ENCODE data around the gene MEAF6. TPM values are rescaled to one million over a fixed set of nuclear protein-coding genes. Genes with fewer than 3 reads are reported as not detected.

Gene MEAF6
- total and polyA plus RNA-seq, 2 of the 8 experiments (the other 6 are each of a cell fraction or from before 2014, with no cell fraction given) = 23.0 to 38.8 TPM

GRCh38 chr1:37509181-37509580 lies 5.4 kb downstream of the MEAF6 start:
- no peak for FAIRE-seq
- Histone ChIP-seq H2BK12ac (ENCODE audit: low read depth, low read length) (no peak overlapping the region), H3K79me2 (ENCODE audit: control insufficient read depth in 1 of 2, insufficient read depth in 2 of 2, low read length in 2 of 2) (peaks cover 3 to 15% of the 10 kb centered on the region in 2 experiments; a peak in 2 of 4 replicates), H3K14ac (ENCODE audit: insufficient read length) (no peak overlapping the region), H4K20me1 (replicated peaks in 1 of 2; ENCODE audit: control insufficient read depth in 1 of 2, insufficient read depth in 2 of 2, low read length in 2 of 2) (peaks cover 3 to 7% of the 10 kb centered on the region in 2 experiments), H4K8ac (ENCODE audit: extremely low read depth, insufficient read depth, low read length) (no peak overlapping the region), H3K27me3 (replicated peaks in 1 of 4; ENCODE audit: control insufficient read depth in 3 of 4, extremely low read depth in 1 of 4, insufficient read depth in 3 of 4, low read length in 3 of 4) (no peaks in the 10 kb centered on the region), H3K4me2 (ENCODE audit: insufficient read depth in 1 of 2, low read depth in 2 of 2, low read length in 2 of 2) (no peak overlapping the region), H3K23me2 (ENCODE audit: low read depth, low read length) (peaks cover 6% of the 10 kb centered on the region; the same call in 1 of the 2 replicates), H2AFZ (ENCODE audit: low read length) (no peak overlapping the region), H3K4ac (replicated peaks; ENCODE audit: insufficient read length, low read depth, low read length) (no peak overlapping the region), H3K9me3 (ENCODE audit: insufficient read depth in 2 of 2, low read depth in 1 of 2, low read length in 1 of 2) (no peaks in the 10 kb centered on the region), H3K79me1 (ENCODE audit: low read depth, low read length) (peaks cover 4% of the 10 kb centered on the region), H2AK5ac (ENCODE audit: low read depth, low read length) (no peak overlapping the region), H3K9ac (replicated peaks in 1 of 4; ENCODE audit: extremely low read depth in 1 of 4, low read depth in 3 of 4, low read length in 3 of 4) (no peak overlapping the region), H3K4me1 (replicated peaks in 1 of 4; ENCODE audit: control insufficient read depth in 3 of 4, insufficient read depth in 4 of 4, low read length in 3 of 4) (peaks cover 0 to 6% (median 3%) of the 10 kb centered on the region in 4 experiments; a peak in 4 of 7 replicates), H4K5ac (ENCODE audit: insufficient read length, low read depth, low read length) (no peak overlapping the region), H3K18ac (ENCODE audit: extremely low read depth, low read length) (no peak overlapping the region), H4K91ac (replicated peaks; ENCODE audit: insufficient read length, low read length) (no peak overlapping the region), H2BK20ac (ENCODE audit: low read length) (no peak overlapping the region), H3K36me3 (ENCODE audit: control insufficient read depth in 2 of 4, insufficient read depth in 4 of 4, low read length in 3 of 4) (peaks cover 0 to 27% (median 9%) of the 10 kb centered on the region in 4 experiments; a peak in 6 of 8 replicates), H3K4me3 (ENCODE audit: extremely low read depth in 1 of 4, insufficient read depth in 2 of 4, low read depth in 3 of 4, low read length in 4 of 4) (no peak overlapping the region), H2BK15ac (ENCODE audit: low read length) (no peak overlapping the region), H3K56ac (replicated peaks; ENCODE audit: insufficient read length, low read depth, low read length) (no peak overlapping the region), H2BK120ac (replicated peaks; ENCODE audit: low read depth, low read length) (no peak overlapping the region), H2BK5ac (ENCODE audit: low read depth, low read length) (no peak overlapping the region), H3K27ac (ENCODE audit: low read depth, low read length) (no peak overlapping the region), H3K23ac (ENCODE audit: insufficient read length) (no peak overlapping the region)
- WGBS, 2 experiments (ENCODE audit: extremely low coverage in 1 of 2, insufficient coverage in 1 of 2, insufficient read length in 1 of 2, insufficient replicate concordance in 2 of 2, low coverage in 1 of 2, low lambda C conversion rate in 2 of 2, missing lambda C conversion rate in 1 of 2) = 95% methylated on average over 4 of the region's 4 CpGs; no CpG with 5 or more reads in 1 of the 2 experiments
- ChIA-PET CTCF (ENCODE audit: partially characterized antibody) (interaction anchor here (0.6 to 2.1 kb wide), 16 partner anchors 9 to 1035 kb away, joined by 3 to 15 read pairs (median 4); no protein-coding TSS in a partner anchor), POLR2A (ENCODE audit: partially characterized antibody) (interaction anchor here (1.0 to 2.1 kb wide), 4 partner anchors 9 to 34 kb away, joined by 3 to 9 read pairs (median 3); partner anchors contain the start of gene ZC3H12A)
- DNase-seq (ENCODE audit: low read depth in 1 of 2, low spot score in 2 of 2) = no peak
- TF ChIP-seq SIN3A (conservative IDR thresholded peaks at IDR 0.05 in 1 of 2, IDR thresholded peaks at IDR 0.05 in 1 of 2; ENCODE audit: low read depth in 1 of 2, low read length in 2 of 2) (no peak), EGR1 (IDR thresholded peaks at IDR 0.05; ENCODE audit: borderline replicate concordance, low read depth, low read length) (no peak), RAD21 (IDR thresholded peaks at IDR 0.05 in 1 of 2, conservative IDR thresholded peaks at IDR 0.05 in 1 of 2; ENCODE audit: low read depth in 2 of 2, low read length in 2 of 2) (0 out of 4 replicates have a peak, but pooled peaks of 1 of the 2 experiments have one; percentile 11), SP4 (IDR thresholded peaks at IDR 0.05; ENCODE audit: low read length) (no peak), ASH2L (IDR thresholded peaks at IDR 0.05; ENCODE audit: low read length) (no peak), ZNF274 (IDR thresholded peaks at IDR 0.05; ENCODE audit: borderline replicate concordance, extremely low read depth, low read length) (no peak), HDAC2 (IDR thresholded peaks at IDR 0.05; ENCODE audit: borderline replicate concordance in 1 of 2, low read depth in 2 of 2, low read length in 2 of 2) (no peak), PHF8 (conservative IDR thresholded peaks at IDR 0.05; ENCODE audit: low read depth, low read length) (no peak), CHD2 (IDR thresholded peaks at IDR 0.05; ENCODE audit: low read length) (no peak)
- TF ChIP-seq, protein P1, sequence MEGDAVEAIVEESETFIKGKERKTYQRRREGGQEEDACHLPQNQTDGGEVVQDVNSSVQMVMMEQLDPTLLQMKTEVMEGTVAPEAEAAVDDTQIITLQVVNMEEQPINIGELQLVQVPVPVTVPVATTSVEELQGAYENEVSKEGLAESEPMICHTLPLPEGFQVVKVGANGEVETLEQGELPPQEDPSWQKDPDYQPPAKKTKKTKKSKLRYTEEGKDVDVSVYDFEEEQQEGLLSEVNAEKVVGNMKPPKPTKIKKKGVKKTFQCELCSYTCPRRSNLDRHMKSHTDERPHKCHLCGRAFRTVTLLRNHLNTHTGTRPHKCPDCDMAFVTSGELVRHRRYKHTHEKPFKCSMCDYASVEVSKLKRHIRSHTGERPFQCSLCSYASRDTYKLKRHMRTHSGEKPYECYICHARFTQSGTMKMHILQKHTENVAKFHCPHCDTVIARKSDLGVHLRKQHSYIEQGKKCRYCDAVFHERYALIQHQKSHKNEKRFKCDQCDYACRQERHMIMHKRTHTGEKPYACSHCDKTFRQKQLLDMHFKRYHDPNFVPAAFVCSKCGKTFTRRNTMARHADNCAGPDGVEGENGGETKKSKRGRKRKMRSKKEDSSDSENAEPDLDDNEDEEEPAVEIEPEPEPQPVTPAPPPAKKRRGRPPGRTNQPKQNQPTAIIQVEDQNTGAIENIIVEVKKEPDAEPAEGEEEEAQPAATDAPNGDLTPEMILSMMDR (IDR thresholded peaks at IDR 0.05; ENCODE audit: control extremely low read depth in 1 of 3, insufficient read depth in 1 of 3, low read depth in 1 of 3, low read length in 3 of 3) = peak in 2 of 3 experiments; percentile 17 to 33; a peak in 2 of 4 replicates
